ENCODE measurements around the gene TIRAP. TPM values are rescaled to one million over a fixed set of nuclear protein-coding genes. Genes with fewer than 3 reads are reported as not detected.

The TIRAP gene
- total and polyA plus RNA-seq, 9 of the 15 experiments (the other 6 are each of a cell fraction or from before 2014, with no cell fraction given): 0.60 to 8.7 (median 3.7) TPM

GRCh38 chr11:126290887-126291286 is 8.0 kb downstream of the TIRAP start:
- H2AFZ ChIP-seq (ENCODE audit: low read depth, low read length): no peak overlapping the region
- peaks cover 18% of the 10 kb centered on the region; the same call in 1 of the 3 replicates for H3K36me3 ChIP-seq (ENCODE audit: control insufficient read depth, insufficient read depth, low read length)
- ATAC-seq (no peak), FAIRE-seq (no peak), DNase-seq (ENCODE audit: extremely low read depth in 1 of 4, low spot score in 3 of 4) (no peak)
- intact Hi-C loops (cut with micrococcal nuclease): no loop called here
- H3K9me1 ChIP-seq (ENCODE audit: control insufficient read depth, insufficient read depth, low read length): no peaks in the 10 kb centered on the region
- no peak overlapping the region for H3K4me3 ChIP-seq
- no peaks in the 10 kb centered on the region for H4K20me1 ChIP-seq (replicated peaks; ENCODE audit: control insufficient read depth, insufficient read depth, low read length)
- no peak overlapping the region for H3K4me2 ChIP-seq (ENCODE audit: insufficient read depth, low read length)
- no peak overlapping the region for H3K27ac ChIP-seq (ENCODE audit: extremely low read depth, low read depth, low read length)
- no peaks in the 10 kb centered on the region for H3K79me2 ChIP-seq (ENCODE audit: control insufficient read depth, insufficient read depth, low read length)
- H3K27me3 ChIP-seq (ENCODE audit: control insufficient read depth in 2 of 2, insufficient read depth in 2 of 2, low read length in 2 of 2): no peaks in the 10 kb centered on the region
- BruUV-seq (replicated peaks): no TSS peak
- no peaks in the 10 kb centered on the region; the same call in 1 of the 2 replicates for H3K9me3 ChIP-seq (replicated peaks; ENCODE audit: control insufficient read depth, insufficient read depth, low read depth, low read length)
- in situ Hi-C loops (cut with MboI): no loop called here
- CTCF ChIA-PET (ENCODE audit: low intra/inter-chr PET ratio): no interaction called here
- POLR2A ChIA-PET: interaction anchor here (0.8 to 2.1 kb wide), 3 partner anchors 9 to 29 kb away, joined by 3 to 7 read pairs (median 3); no protein-coding TSS in a partner anchor
- WGBS (ENCODE audit: insufficient coverage, low coverage, missing lambda C conversion rate): 72% methylated on average over 12 of the region's 12 CpGs
- no peaks in the 10 kb centered on the region; a peak in 1 of 5 replicates for H3K4me1 ChIP-seq (replicated peaks in 1 of 2; ENCODE audit: control insufficient read depth in 2 of 2, insufficient read depth in 2 of 2, low read length in 2 of 2)
- H3K9ac ChIP-seq (ENCODE audit: insufficient read depth in 1 of 2, low read depth in 2 of 2, low read length in 2 of 2): no peak overlapping the region
- TF ChIP-seq SAP30 (IDR thresholded peaks at IDR 0.05; ENCODE audit: borderline replicate concordance, insufficient read depth, low read depth, low read length, poor library complexity, severe bottlenecking): no peak
- TF ChIP-seq KLF1 (tag; IDR thresholded peaks at IDR 0.05): no peak
- TF ChIP-seq POLR2AphosphoS5 (IDR thresholded peaks at IDR 0.05; ENCODE audit: control insufficient read depth, insufficient read depth, low read depth, low read length): no peak
- no peak for TF ChIP-seq NR1H2 (CRISPR knock-in tag; IDR thresholded peaks at IDR 0.05)
- TF ChIP-seq, protein P1, sequence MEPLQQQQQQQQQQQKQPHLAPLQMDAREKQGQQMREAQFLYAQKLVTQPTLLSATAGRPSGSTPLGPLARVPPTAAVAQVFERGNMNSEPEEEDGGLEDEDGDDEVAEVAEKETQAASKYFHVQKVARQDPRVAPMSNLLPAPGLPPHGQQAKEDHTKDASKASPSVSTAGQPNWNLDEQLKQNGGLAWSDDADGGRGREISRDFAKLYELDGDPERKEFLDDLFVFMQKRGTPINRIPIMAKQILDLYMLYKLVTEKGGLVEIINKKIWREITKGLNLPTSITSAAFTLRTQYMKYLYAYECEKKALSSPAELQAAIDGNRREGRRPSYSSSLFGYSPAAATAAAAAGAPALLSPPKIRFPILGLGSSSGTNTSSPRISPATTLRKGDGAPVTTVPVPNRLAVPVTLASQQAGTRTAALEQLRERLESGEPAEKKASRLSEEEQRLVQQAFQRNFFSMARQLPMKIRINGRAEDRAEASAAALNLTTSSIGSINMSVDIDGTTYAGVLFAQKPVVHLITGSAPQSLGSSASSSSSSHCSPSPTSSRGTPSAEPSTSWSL (CRISPR knock-in tag; IDR thresholded peaks at IDR 0.05; ENCODE audit: borderline replicate concordance): no peak
- TF ChIP-seq FOXP1 (CRISPR knock-in tag; IDR thresholded peaks at IDR 0.05): no peak
- TF ChIP-seq, protein P2, sequence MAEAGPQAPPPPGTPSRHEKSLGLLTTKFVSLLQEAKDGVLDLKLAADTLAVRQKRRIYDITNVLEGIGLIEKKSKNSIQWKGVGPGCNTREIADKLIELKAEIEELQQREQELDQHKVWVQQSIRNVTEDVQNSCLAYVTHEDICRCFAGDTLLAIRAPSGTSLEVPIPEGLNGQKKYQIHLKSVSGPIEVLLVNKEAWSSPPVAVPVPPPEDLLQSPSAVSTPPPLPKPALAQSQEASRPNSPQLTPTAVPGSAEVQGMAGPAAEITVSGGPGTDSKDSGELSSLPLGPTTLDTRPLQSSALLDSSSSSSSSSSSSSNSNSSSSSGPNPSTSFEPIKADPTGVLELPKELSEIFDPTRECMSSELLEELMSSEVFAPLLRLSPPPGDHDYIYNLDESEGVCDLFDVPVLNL (CRISPR knock-in tag; IDR thresholded peaks at IDR 0.05; ENCODE audit: low read depth): no peak
- no peak for TF ChIP-seq HDAC6 (IDR thresholded peaks at IDR 0.05; ENCODE audit: low read depth, low read length)
- TF ChIP-seq GTF3C2 (IDR thresholded peaks at IDR 0.05; ENCODE audit: borderline replicate concordance, extremely low read depth, insufficient read length): no peak
- TF ChIP-seq TBP (optimal IDR thresholded peaks at IDR 0.05; ENCODE audit: low read depth, low read length): no peak
- TF ChIP-seq, protein P3, sequence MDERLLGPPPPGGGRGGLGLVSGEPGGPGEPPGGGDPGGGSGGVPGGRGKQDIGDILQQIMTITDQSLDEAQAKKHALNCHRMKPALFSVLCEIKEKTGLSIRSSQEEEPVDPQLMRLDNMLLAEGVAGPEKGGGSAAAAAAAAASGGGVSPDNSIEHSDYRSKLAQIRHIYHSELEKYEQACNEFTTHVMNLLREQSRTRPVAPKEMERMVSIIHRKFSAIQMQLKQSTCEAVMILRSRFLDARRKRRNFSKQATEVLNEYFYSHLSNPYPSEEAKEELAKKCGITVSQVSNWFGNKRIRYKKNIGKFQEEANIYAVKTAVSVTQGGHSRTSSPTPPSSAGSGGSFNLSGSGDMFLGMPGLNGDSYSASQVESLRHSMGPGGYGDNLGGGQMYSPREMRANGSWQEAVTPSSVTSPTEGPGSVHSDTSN (CRISPR knock-in tag; IDR thresholded peaks at IDR 0.05; ENCODE audit: low read depth): no peak
- TF ChIP-seq, protein P3 (tag; conservative IDR thresholded peaks at IDR 0.05; ENCODE audit: low read depth): no peak
- TF ChIP-seq PTBP1 (IDR thresholded peaks at IDR 0.05; ENCODE audit: low read depth, low read length): no peak

Measured in K562 (cell line).